ENCODE data around the gene TRMT61B. TPM values are rescaled to one million over a fixed set of nuclear protein-coding genes. Genes with fewer than 3 reads are reported as not detected.

TRMT61B gene
- total and polyA plus RNA-seq, 2 donors (not counting 1 experiment from before 2014, with no cell fraction given) = 15.5 to 20.3 TPM

- ChIA-PET POLR2A (no interaction called here), CTCF (no interaction called here)
- Histone ChIP-seq H3K9ac (ENCODE audit: low read length) (no peak overlapping the region), H3K79me2 (ENCODE audit: control insufficient read depth, insufficient read depth, low read length) (peaks cover 52% of the 10 kb centered on the region), H3K4me3 (ENCODE audit: control extremely low read depth in 1 of 5, extremely low read depth in 1 of 5, insufficient read depth in 1 of 5, low read depth in 2 of 5, low read length in 4 of 5) (no peak overlapping the region), H3K4me2 (replicated peaks; ENCODE audit: low read depth, low read length, poor library complexity, severe bottlenecking) (no peak overlapping the region), H2AFZ (ENCODE audit: insufficient read depth, low read depth, low read length, poor library complexity, severe bottlenecking) (no peak overlapping the region), H4K20me1 (ENCODE audit: control insufficient read depth, insufficient read depth, low read length, poor library complexity, severe bottlenecking) (peaks cover 51% of the 10 kb centered on the region), H3K27ac (ENCODE audit: low read length in 2 of 2) (no peak overlapping the region), H3K4me1 (ENCODE audit: control insufficient read depth in 2 of 2, insufficient read depth in 2 of 2, low read length in 2 of 2) (no peaks in the 10 kb centered on the region), H3K36me3 (replicated peaks in 1 of 2; ENCODE audit: control extremely low read depth in 1 of 2, control insufficient read depth in 1 of 2, extremely low read depth in 1 of 2, insufficient read depth in 2 of 2, low read length in 1 of 2) (peaks cover 6 to 56% of the 10 kb centered on the region in 2 experiments), H3K9me3 (ENCODE audit: control extremely low read depth in 1 of 3, control insufficient read depth in 2 of 3, insufficient read depth in 1 of 3, low read length in 2 of 3) (no peaks in the 10 kb centered on the region), H3K27me3 (replicated peaks in 1 of 4; ENCODE audit: control extremely low read depth in 1 of 4, control insufficient read depth in 3 of 4, insufficient read depth in 4 of 4, low read length in 3 of 4) (no peaks in the 10 kb centered on the region)
- intact Hi-C loops (cut with micrococcal nuclease) = loop anchor here (5.0 kb wide), 1 partner anchor 86 kb away; no protein-coding TSS in a partner anchor
- no CpG with 5 or more reads among the region's 1 CpG for WGBS (ENCODE audit: insufficient coverage)
- Mint-ChIP-seq H3K9me3 (ENCODE audit: insufficient read depth) (no peaks in the 10 kb centered on the region), H3K27ac (no peak overlapping the region), H3K4me1 (peaks cover 4% of the 10 kb centered on the region), H3K27me3 (no peaks in the 10 kb centered on the region), H3K4me3 (no peak overlapping the region)
- DNase-seq = no peak
- TF ChIP-seq, protein P1, sequence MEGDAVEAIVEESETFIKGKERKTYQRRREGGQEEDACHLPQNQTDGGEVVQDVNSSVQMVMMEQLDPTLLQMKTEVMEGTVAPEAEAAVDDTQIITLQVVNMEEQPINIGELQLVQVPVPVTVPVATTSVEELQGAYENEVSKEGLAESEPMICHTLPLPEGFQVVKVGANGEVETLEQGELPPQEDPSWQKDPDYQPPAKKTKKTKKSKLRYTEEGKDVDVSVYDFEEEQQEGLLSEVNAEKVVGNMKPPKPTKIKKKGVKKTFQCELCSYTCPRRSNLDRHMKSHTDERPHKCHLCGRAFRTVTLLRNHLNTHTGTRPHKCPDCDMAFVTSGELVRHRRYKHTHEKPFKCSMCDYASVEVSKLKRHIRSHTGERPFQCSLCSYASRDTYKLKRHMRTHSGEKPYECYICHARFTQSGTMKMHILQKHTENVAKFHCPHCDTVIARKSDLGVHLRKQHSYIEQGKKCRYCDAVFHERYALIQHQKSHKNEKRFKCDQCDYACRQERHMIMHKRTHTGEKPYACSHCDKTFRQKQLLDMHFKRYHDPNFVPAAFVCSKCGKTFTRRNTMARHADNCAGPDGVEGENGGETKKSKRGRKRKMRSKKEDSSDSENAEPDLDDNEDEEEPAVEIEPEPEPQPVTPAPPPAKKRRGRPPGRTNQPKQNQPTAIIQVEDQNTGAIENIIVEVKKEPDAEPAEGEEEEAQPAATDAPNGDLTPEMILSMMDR (IDR thresholded peaks at IDR 0.05) = no peak
- TF ChIP-seq EZH2 (IDR thresholded peaks at IDR 0.05; ENCODE audit: borderline replicate concordance, insufficient read depth, low read depth, low read length, poor library complexity, severe bottlenecking) = no peak
- ATAC-seq (ENCODE audit: low read depth) = no peak
Measured at GRCh38 chr2:28908172-28908571, 38.1 kb upstream of the TRMT61B start.

DNA sequence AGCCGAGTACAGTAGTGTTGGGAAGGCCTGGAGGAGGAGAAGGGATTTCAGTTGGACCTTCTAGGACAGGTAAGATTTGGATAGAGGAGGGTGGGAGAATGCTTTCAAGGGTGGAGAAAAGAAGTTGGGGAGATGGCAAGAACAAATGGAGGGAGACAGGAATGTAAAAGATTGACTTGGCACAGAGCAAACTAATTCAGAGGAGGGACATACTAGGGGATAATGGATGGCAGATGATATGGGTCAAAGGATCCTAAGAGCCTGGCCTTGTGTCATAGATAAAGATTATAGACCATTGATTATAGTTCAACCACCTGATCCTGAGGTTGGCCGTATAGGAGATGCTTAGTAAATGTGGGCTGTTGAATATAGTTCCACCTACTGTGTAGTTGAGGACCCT is 36.7 kb upstream of the TRMT61B start:
- Histone ChIP-seq H3K27ac (ENCODE audit: low read length in 2 of 2) (no peak overlapping the region), H3K79me2 (ENCODE audit: control insufficient read depth, insufficient read depth, low read length) (peaks cover 49% of the 10 kb centered on the region), H3K27me3 (replicated peaks in 1 of 4; ENCODE audit: control extremely low read depth in 1 of 4, control insufficient read depth in 3 of 4, insufficient read depth in 4 of 4, low read length in 3 of 4) (no peaks in the 10 kb centered on the region), H3K4me2 (replicated peaks; ENCODE audit: low read depth, low read length, poor library complexity, severe bottlenecking) (no peak overlapping the region), H3K4me3 (ENCODE audit: control extremely low read depth in 1 of 5, extremely low read depth in 1 of 5, insufficient read depth in 1 of 5, low read depth in 2 of 5, low read length in 4 of 5) (no peak overlapping the region), H3K9me3 (ENCODE audit: control extremely low read depth in 1 of 3, control insufficient read depth in 2 of 3, insufficient read depth in 1 of 3, low read length in 2 of 3) (no peaks in the 10 kb centered on the region), H4K20me1 (ENCODE audit: control insufficient read depth, insufficient read depth, low read length, poor library complexity, severe bottlenecking) (peaks cover 56% of the 10 kb centered on the region), H3K36me3 (replicated peaks in 1 of 2; ENCODE audit: control extremely low read depth in 1 of 2, control insufficient read depth in 1 of 2, extremely low read depth in 1 of 2, insufficient read depth in 2 of 2, low read length in 1 of 2) (peaks cover 7 to 57% of the 10 kb centered on the region in 2 experiments), H2AFZ (ENCODE audit: insufficient read depth, low read depth, low read length, poor library complexity, severe bottlenecking) (no peak overlapping the region), H3K9ac (ENCODE audit: low read length) (no peak overlapping the region), H3K4me1 (ENCODE audit: control insufficient read depth in 2 of 2, insufficient read depth in 2 of 2, low read length in 2 of 2) (no peaks in the 10 kb centered on the region)
- ChIA-PET CTCF (no interaction called here), POLR2A (no interaction called here)
- H3K4me1 Mint-ChIP-seq = peaks cover 7% of the 10 kb centered on the region
- intact Hi-C loops (cut with micrococcal nuclease) = loop anchor here (5.0 kb wide), 1 partner anchor 85 kb away; no protein-coding TSS in a partner anchor
- WGBS (ENCODE audit: insufficient coverage) = 100% methylated on average over 2 of the region's 2 CpGs
- H3K27ac Mint-ChIP-seq = no peak overlapping the region
- no peak overlapping the region for H3K4me3 Mint-ChIP-seq
- no peaks in the 10 kb centered on the region for H3K27me3 Mint-ChIP-seq
- no peak for TF ChIP-seq EZH2 (IDR thresholded peaks at IDR 0.05; ENCODE audit: borderline replicate concordance, insufficient read depth, low read depth, low read length, poor library complexity, severe bottlenecking)
- TF ChIP-seq, protein P1 (IDR thresholded peaks at IDR 0.05) = no peak
- DNase-seq = no peak
- ATAC-seq (ENCODE audit: low read depth) = no peak
- no peaks in the 10 kb centered on the region for H3K9me3 Mint-ChIP-seq (ENCODE audit: insufficient read depth)
